CMK (cell line): ENCODE data around the gene PLEK.
A peak's percentile ranks its signal among the peaks of the same experiment; 100 is the strongest.
"Not testable (repeated sequence)": the region's sequence is repeated elsewhere in the genome, so short reads cannot be mapped to it uniquely, and the experiment has no call there.

Experiments used
- DNase-seq: peaks from one replicate; pipeline ENCODE4 v3.0.0-alpha.2; 2010; ENCODE audit warnings: low read depth

PLEK gene

GRCh38 chr2:68365087-68365486 lies at the start of gene PLEK:
PLEK (plus strand) TSS chr2:68365282; CDS start chr2:68365352, 70 bp downstream.
- peak; percentile 49 for DNase-seq

GRCh38 chr2:68316111-68316510 lies 49.0 kb upstream of the PLEK start:
- DNase-seq: no peak

- no peak for DNase-seq
These were observed 46.8 kb upstream of the PLEK start for GRCh38 chr2:68317971-68318913.

GRCh38 chr2:68318914-68319397 lies 46.1 kb upstream of the PLEK start:
- DNase-seq: no peak

GRCh38 chr2:68319398-68320117 lies 45.5 kb upstream of the PLEK start, which contains the start of gene CNRIP1:
CNRIP1 (minus strand) TSS chr2:68319949; CDS start chr2:68319400, 549 bp downstream.
- DNase-seq: no peak

- no peak for DNase-seq
These were observed 44.9 kb upstream of the PLEK start for GRCh38 chr2:68320118-68320641.

- peak; percentile 94 for DNase-seq
These were observed 40.0 kb upstream of the PLEK start for GRCh38 chr2:68325056-68325455.

GRCh38 chr2:68328901-68329300 lies 36.2 kb upstream of the PLEK start:
- no peak for DNase-seq

- no peak for DNase-seq
These were observed 34.4 kb upstream of the PLEK start for GRCh38 chr2:68330691-68331090.

- no peak for DNase-seq
These were observed 32.1 kb upstream of the PLEK start for GRCh38 chr2:68333009-68333408.

GRCh38 chr2:68333931-68334330 lies 31.2 kb upstream of the PLEK start:
- no peak for DNase-seq

GRCh38 chr2:68336192-68336591 lies 28.9 kb upstream of the PLEK start:
- DNase-seq: no peak

GRCh38 chr2:68340226-68341061 lies 24.6 kb upstream of the PLEK start:
- no peak for DNase-seq

GRCh38 chr2:68341062-68341329 lies 24.1 kb upstream of the PLEK start:
- no peak for DNase-seq

- no peak for DNase-seq
These were observed 23.5 kb upstream of the PLEK start for GRCh38 chr2:68341583-68341982.

- no peak for DNase-seq
These were observed 22.6 kb upstream of the PLEK start for GRCh38 chr2:68342470-68342869.

- DNase-seq: no peak
These were observed 21.1 kb upstream of the PLEK start for GRCh38 chr2:68344031-68344430.

GRCh38 chr2:68345129-68345875 lies 19.8 kb upstream of the PLEK start:
- DNase-seq: no peak

GRCh38 chr2:68349091-68349490 lies 16.0 kb upstream of the PLEK start:
- DNase-seq: not testable (repeated sequence)

- no peak for DNase-seq
These were observed 13.1 kb upstream of the PLEK start for GRCh38 chr2:68351997-68352396.
